ENCODE results near the gene SBF1.

GRCh38 chr22:50522208-50522805 is 47.5 kb upstream of the SBF1 start:
- TF ChIP-seq CTCF (IDR thresholded peaks at IDR 0.05) (no peak), RAD21 (IDR thresholded peaks at IDR 0.05; ENCODE audit: low read length) (no peak), MAX (IDR thresholded peaks at IDR 0.05; ENCODE audit: low read depth) (no peak), GABPA (IDR thresholded peaks at IDR 0.05; ENCODE audit: low read depth) (no peak), ELF1 (IDR thresholded peaks at IDR 0.05) (no peak), RFX5 (IDR thresholded peaks at IDR 0.05; ENCODE audit: low read length) (no peak), FOXM1 (IDR thresholded peaks at IDR 0.05; ENCODE audit: low read depth) (no peak)

Data from SK-N-SH (cell line).